Adrenal gland (tissue), 12 donors: ENCODE results near the gene SLC37A1. TPM values are rescaled to one million over a fixed set of nuclear protein-coding genes. Genes with fewer than 3 reads are reported as not detected.
A peak's percentile ranks its signal among the peaks of the same experiment; 100 is the strongest.

Experiments used
- DNase-seq, 7 donors: peaks; one replicate each; pipeline ENCODE4 v3.0.0-alpha.2; 2019 to 2020
- H3K27ac ChIP-seq, 5 donors: fragments of 200-600 bp; sonication (generic) in 4 of 5; 1 replicate in 3 of 5; 2 replicates in 2 of 5; pipeline versions ENCODE4 v1.5.1 to v1.8.0; 2016 to 2020; ENCODE audit warnings: mild to moderate bottlenecking in 1 of 5
- H3K27me3 ChIP-seq: fragments of 200-600 bp; 2 replicates; pipeline ENCODE4 v1.8.0; 2021
- H3K36me3 ChIP-seq, 2 donors: fragments of 200-600 bp; replicated peaks in 1 of 2; 1 replicate in 1 of 2; 2 replicates in 1 of 2; pipeline versions ENCODE4 v1.5.1 to v1.8.0; 2018 to 2022
- H3K4me1 ChIP-seq, 2 donors: fragments of 200-600 bp; replicated peaks in 1 of 2; 1 replicate in 1 of 2; 2 replicates in 1 of 2; pipeline versions ENCODE4 v1.5.1 to v1.8.0; 2018 to 2021
- H3K4me3 ChIP-seq, 4 donors: fragments of 200-600 bp; sonication (generic) in 3 of 4; one replicate each; pipeline ENCODE4 v1.5.1; 2016 to 2018
- H3K9me3 ChIP-seq, 3 donors: fragments of 200-600 bp; sonication (generic) in 1 of 3; replicated peaks in 1 of 3; 1 replicate in 2 of 3; 2 replicates in 1 of 3; pipeline versions ENCODE4 v1.5.1 to v1.8.0; 2016 to 2021
- CTCF ChIP-seq, 6 experiments: fragments of 450-650 bp in 4 of 6; fragments of 200-600 bp in 2 of 6; sonication (generic) in 1 of 6; IDR thresholded peaks; 1 replicate in 5 of 6; 2 replicates in 1 of 6; pipeline versions ENCODE4 v1.5.1 to v1.8.0; 2016 to 2021; ENCODE audit warnings: antibody characterized with exemption in 6 of 6, mild to moderate bottlenecking in 2 of 6, moderate library complexity in 1 of 6
- POLR2A ChIP-seq, 2 donors: fragments of 450-650 bp; IDR thresholded peaks; one replicate each; pipeline ENCODE4 v1.6.1; 2017; ENCODE audit warnings: antibody characterized with exemption in 2 of 2, mild to moderate bottlenecking in 2 of 2, moderate library complexity in 1 of 2
- WGBS, 4 donors: extraction: QIAGEN DNeasy Blood & Tissue Kit in 2 of 4; methylation state at CpG; one replicate each; pipeline versions ENCODE4 v1.1.5 to v1.1.7; 2013 to 2017; 5-methylcytosine and 5-hydroxymethylcytosine counted together
- intact Hi-C, 2 donors: fragments of 100-400 bp; cut with DNase I; formaldehyde crosslinking; loops; one replicate each; pipeline versions ENCODE4 v1.14.1 to v1.15.0; 2022 to 2023
- polyA plus RNA-seq, 3 donors: library from polyadenylated mRNA; stranded (reverse); fragments of 200-250 nt in 2 of 3; fragments of 350-450 nt in 1 of 3; fragmentation: Illumina TruSeq in 1 of 3; extraction: RNeasy Lipid Tissue Mini Kit (QIAGEN cat#74804) in 1 of 3; gene quantifications; one replicate each; pipeline ENCODE4 v1.2.3, GENCODE V29; 2013 to 2014
- total RNA-seq, 9 donors: library from RNA; depleted of rRNA in 4 of 9; stranded (reverse); fragments of >200 nt in 4 of 9; fragments of 120-200 nt in 1 of 9; fragmentation: NEBNext Ultra II Directional in 1 of 9; extraction: Animal tissue kit (Norgen Biotek cat#: 25700) in 1 of 9; gene quantifications; one replicate each; pipeline versions ENCODE4 v1.1.0 to v1.2.4, GENCODE V29; 2013 to 2023
- donor health status: healthy with polysubstance abuse.
- donor health status: Bipolar disorder and iron deficiency.
- donor health status: DM: yes; HTN: yes; CAD: no.
- donor health status: DM: no; HTN: no; CAD: no.
- donor health status: DM: no; HTN: no; CAD: no.
- donor health status: DM: yes; HTN: yes; CAD: no.

Gene SLC37A1
- total and polyA plus RNA-seq, 12 donors = 4.8 to 27.2 (median 16.3) TPM

- H3K36me3 ChIP-seq = peaks cover 0 to 24% of the 10 kb centered on the region in 2 donors
- H3K9me3 ChIP-seq = no peaks in the 10 kb centered on the region
- 92 to 95% (median 94%) methylated on average over 9 to 10 of the region's 10 CpGs for WGBS, 4 donors
- no peaks in the 10 kb centered on the region for H3K27me3 ChIP-seq
- no peak overlapping the region for H3K27ac ChIP-seq
- H3K4me1 ChIP-seq = no peaks in the 10 kb centered on the region
- TF ChIP-seq POLR2A (IDR thresholded peaks at IDR 0.05) (no peak), CTCF (IDR thresholded peaks at IDR 0.05) (no peak)
- H3K4me3 ChIP-seq = no peak overlapping the region
- intact Hi-C loops = no loop called here
- peak in 3 of 7 donors; percentile 12 to 37 (median 14) for DNase-seq
Measured at GRCh38 chr21:42557420-42557819, 43.8 kb downstream of the SLC37A1 start.

- TF ChIP-seq POLR2A (IDR thresholded peaks at IDR 0.05) (no peak), CTCF (IDR thresholded peaks at IDR 0.05) (no peak)
- Histone ChIP-seq H3K9me3 (no peaks in the 10 kb centered on the region), H3K4me3 (no peak overlapping the region), H3K36me3 (peaks cover 0 to 28% of the 10 kb centered on the region in 2 donors), H3K27me3 (no peaks in the 10 kb centered on the region), H3K4me1 (no peaks in the 10 kb centered on the region), H3K27ac (no peak overlapping the region)
- DNase-seq = no peak
- intact Hi-C loops = no loop called here
- 93 to 97% (median 95%) methylated on average over 6 of the region's 6 CpGs for WGBS, 4 donors
Measured at GRCh38 chr21:42558368-42558767, 44.7 kb downstream of the SLC37A1 start.

DNA sequence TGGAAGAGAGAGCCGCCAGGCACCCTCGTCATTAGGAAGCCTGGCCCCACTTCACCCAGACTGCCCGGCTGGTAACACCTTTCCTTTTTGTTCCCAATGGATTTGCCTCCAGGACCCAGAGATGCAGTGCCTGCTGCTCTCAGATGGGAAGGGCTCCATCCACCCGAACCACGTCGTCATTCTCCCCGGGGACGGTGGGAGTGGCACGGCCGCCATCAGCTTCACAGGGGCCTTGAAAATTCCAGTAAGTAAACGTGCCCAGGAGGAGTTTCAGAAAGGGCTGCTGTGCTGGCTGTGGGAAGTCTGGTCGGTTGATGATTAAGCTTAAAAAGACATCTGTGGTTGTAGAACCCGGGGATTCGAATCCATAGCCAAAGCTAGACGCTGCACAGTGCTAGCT lies 45.2 kb downstream of the SLC37A1 start:
- intact Hi-C loops = no loop called here
- Histone ChIP-seq H3K36me3 (peaks cover 0 to 33% of the 10 kb centered on the region in 2 donors), H3K9me3 (no peaks in the 10 kb centered on the region), H3K4me1 (no peaks in the 10 kb centered on the region), H3K4me3 (no peak overlapping the region), H3K27me3 (no peaks in the 10 kb centered on the region), H3K27ac (peak overlapping the region in 2 of 5 donors; percentile 45 to 47)
- TF ChIP-seq POLR2A (IDR thresholded peaks at IDR 0.05) (no peak), CTCF (IDR thresholded peaks at IDR 0.05) (no peak)
- WGBS, 4 donors = 72 to 85% (median 76%) methylated on average over 12 to 15 of the region's 15 CpGs
- peak in 4 of 7 donors; percentile 24 to 37 (median 28) for DNase-seq

GRCh38 chr21:42559326-42559725 lies 45.7 kb downstream of the SLC37A1 start:
- H3K27ac ChIP-seq = peak overlapping the region in 2 of 5 donors; percentile 45 to 47
- no peaks in the 10 kb centered on the region for H3K9me3 ChIP-seq
- no peak overlapping the region for H3K4me3 ChIP-seq
- H3K4me1 ChIP-seq = no peaks in the 10 kb centered on the region
- 71 to 92% (median 85%) methylated on average over 13 of the region's 13 CpGs for WGBS, 4 donors
- peaks cover 0 to 38% of the 10 kb centered on the region in 2 donors for H3K36me3 ChIP-seq
- peak in 6 of 7 donors; percentile 45 to 64 (median 54) for DNase-seq
- intact Hi-C loops = no loop called here
- no peaks in the 10 kb centered on the region for H3K27me3 ChIP-seq
- TF ChIP-seq CTCF (IDR thresholded peaks at IDR 0.05) (no peak), POLR2A (IDR thresholded peaks at IDR 0.05) (no peak)
